Pancreas (tissue), 10 donors: ENCODE measurements around the gene CHST8. TPM values are rescaled to one million over a fixed set of nuclear protein-coding genes. Genes with fewer than 3 reads are reported as not detected.

Source experiments
- ATAC-seq, 4 donors: fragments of 200-7000 bp; cut with Tn5 transposase; one replicate each; pipeline versions ENCODE4 v1.8.0 to v1.9.1; 2020; ENCODE audit warnings: mild to moderate bottlenecking in 4 of 4, moderate library complexity in 4 of 4
- DNase-seq, 6 donors: peaks; one replicate each; pipeline ENCODE4 v3.0.0-alpha.2; 2020
- FAIRE-seq: peaks from 2 replicates; lab custom pipeline; 2012; peaks lifted over from hg19 to GRCh38; lab: Jason Lieb, UNC
- H3K27ac ChIP-seq, 4 donors: fragments of 200-600 bp; sonication (generic); 1 replicate in 3 of 4; 2 replicates in 1 of 4; pipeline versions ENCODE4 v1.5.0 to v1.8.0; 2020
- H3K27me3 ChIP-seq, 4 donors: fragments of 200-600 bp; one replicate each; pipeline ENCODE4 v1.8.0; 2021
- H3K36me3 ChIP-seq, 3 donors: fragments of 200-600 bp; sonication (generic) in 1 of 3; one replicate each; pipeline versions ENCODE4 v1.5.0 to v1.8.0; 2020 to 2021
- H3K4me1 ChIP-seq, 3 donors: fragments of 200-600 bp; one replicate each; pipeline ENCODE4 v1.8.0; 2021
- H3K4me3 ChIP-seq, 4 donors: fragments of 200-600 bp; sonication (generic) in 2 of 4; one replicate each; pipeline versions ENCODE4 v1.5.0 to v1.8.0; 2020 to 2021
- H3K9me3 ChIP-seq, 4 donors: fragments of 200-600 bp; one replicate each; pipeline ENCODE4 v1.8.0; 2021
- WGBS, 2 donors: extraction: QIAGEN DNeasy Blood & Tissue Kit; methylation state at CpG; one replicate each; pipeline ENCODE4 v1.1.7; 2013; 5-methylcytosine and 5-hydroxymethylcytosine counted together
- intact Hi-C, 3 donors: fragments of 100-400 bp; cut with DNase I; formaldehyde crosslinking; loops; one replicate each; pipeline versions ENCODE4 v1.11.1 to v1.14.2; 2022
- polyA plus RNA-seq, 2 donors: library from polyadenylated mRNA; stranded (reverse); fragments of 200-250 nt; gene quantifications; one replicate each; pipeline ENCODE4 v1.2.3, GENCODE V29; 2013
- total RNA-seq, 6 donors: library from RNA; stranded (reverse); fragmentation: NEBNext Ultra II Directional in 4 of 6; extraction: Animal tissue kit (Norgen Biotek cat#: 25700) in 4 of 6; gene quantifications; one replicate each; pipeline versions ENCODE4 v1.2.1 to v1.2.4, GENCODE V29; 2021 to 2023
- TF ChIP-seq, protein P1 (sequence below), 4 donors: fragments of 200-600 bp; sonication (generic) in 3 of 4; IDR thresholded peaks; one replicate each; pipeline versions ENCODE4 v1.5.0 to v1.8.0; 2021; ENCODE audit warnings: antibody characterized with exemption in 4 of 4
- donor health status: healthy with polysubstance abuse.
- donor health status: DM: no; HTN: no; CAD: no; lungs with moderate emphysema.
- donor health status: DM: no; HTN: no; CAD: no.
- donor health status: control.
- donor health status: control.
- donor health status: Bipolar disorder and iron deficiency.
- donor health status: DM: yes; HTN: yes; CAD: no.
- donor health status: DM: no; HTN: no; CAD: no.
- donor health status: DM: no; HTN: no; CAD: no.
- donor health status: DM: yes; HTN: yes; CAD: no.

The CHST8 gene
- total and polyA plus RNA-seq, 8 donors, result 0.41 to 3.6 (median 0.89) TPM

DNA sequence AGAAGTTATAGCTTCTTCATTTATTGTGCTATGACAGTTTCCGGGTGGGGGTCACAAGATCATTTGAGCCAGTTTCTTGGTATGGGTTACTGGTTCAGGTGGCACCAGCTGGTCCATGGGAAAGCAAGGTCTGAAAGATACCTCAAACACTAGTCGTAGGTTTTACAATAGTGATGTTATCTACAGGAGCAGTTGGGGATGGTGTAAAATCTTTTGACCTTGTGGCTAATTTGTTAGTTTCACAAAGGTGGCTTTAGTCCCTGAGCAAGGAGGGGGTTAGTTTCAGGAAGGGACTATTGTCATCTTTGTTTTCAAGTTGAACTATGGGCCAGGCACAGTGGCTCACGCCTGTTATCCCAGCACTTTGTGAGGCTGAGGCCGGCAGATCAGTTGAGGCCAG, 24.6 kb downstream of the CHST8 start:
- H3K9me3 ChIP-seq, result no peaks in the 10 kb centered on the region
- no peak overlapping the region for H3K27ac ChIP-seq
- no peaks in the 10 kb centered on the region for H3K27me3 ChIP-seq
- 69 to 79% methylated on average over 4 of the region's 4 CpGs for WGBS, 2 donors
- no peaks in the 10 kb centered on the region for H3K4me1 ChIP-seq
- TF ChIP-seq, protein P1, sequence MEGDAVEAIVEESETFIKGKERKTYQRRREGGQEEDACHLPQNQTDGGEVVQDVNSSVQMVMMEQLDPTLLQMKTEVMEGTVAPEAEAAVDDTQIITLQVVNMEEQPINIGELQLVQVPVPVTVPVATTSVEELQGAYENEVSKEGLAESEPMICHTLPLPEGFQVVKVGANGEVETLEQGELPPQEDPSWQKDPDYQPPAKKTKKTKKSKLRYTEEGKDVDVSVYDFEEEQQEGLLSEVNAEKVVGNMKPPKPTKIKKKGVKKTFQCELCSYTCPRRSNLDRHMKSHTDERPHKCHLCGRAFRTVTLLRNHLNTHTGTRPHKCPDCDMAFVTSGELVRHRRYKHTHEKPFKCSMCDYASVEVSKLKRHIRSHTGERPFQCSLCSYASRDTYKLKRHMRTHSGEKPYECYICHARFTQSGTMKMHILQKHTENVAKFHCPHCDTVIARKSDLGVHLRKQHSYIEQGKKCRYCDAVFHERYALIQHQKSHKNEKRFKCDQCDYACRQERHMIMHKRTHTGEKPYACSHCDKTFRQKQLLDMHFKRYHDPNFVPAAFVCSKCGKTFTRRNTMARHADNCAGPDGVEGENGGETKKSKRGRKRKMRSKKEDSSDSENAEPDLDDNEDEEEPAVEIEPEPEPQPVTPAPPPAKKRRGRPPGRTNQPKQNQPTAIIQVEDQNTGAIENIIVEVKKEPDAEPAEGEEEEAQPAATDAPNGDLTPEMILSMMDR (IDR thresholded peaks at IDR 0.05), result no peak
- ATAC-seq (no peak), DNase-seq (no peak), FAIRE-seq (no peak)
- intact Hi-C loops, result no loop called here
- H3K36me3 ChIP-seq, result no peaks in the 10 kb centered on the region
- no peak overlapping the region for H3K4me3 ChIP-seq

DNA sequence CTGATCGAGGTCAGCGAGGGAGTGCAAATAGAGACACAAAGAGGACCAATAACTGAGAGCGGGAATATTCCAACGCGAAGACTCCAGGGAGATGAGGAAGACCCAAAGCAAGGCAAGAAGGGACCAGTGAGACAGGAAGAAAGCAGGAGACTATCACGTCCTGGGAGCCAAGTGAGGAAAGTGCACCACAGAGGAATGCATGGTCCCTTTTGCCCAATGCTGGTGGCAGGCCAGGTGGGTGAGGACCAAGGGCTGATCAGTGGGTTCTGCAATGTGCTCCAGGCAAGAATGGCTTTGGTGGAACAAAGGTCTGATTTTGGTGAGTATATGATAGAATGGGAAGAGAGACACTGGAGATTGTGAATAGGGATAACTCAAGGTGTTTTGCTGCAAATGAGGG, 25.4 kb downstream of the CHST8 start:
- peak in 1 of 6 donors; percentile 20 for DNase-seq
- TF ChIP-seq, protein P1 (IDR thresholded peaks at IDR 0.05), result no peak
- H3K4me1 ChIP-seq, result no peaks in the 10 kb centered on the region
- no peaks in the 10 kb centered on the region for H3K9me3 ChIP-seq
- H3K36me3 ChIP-seq, result no peaks in the 10 kb centered on the region
- FAIRE-seq, result no peak
- no peak overlapping the region for H3K4me3 ChIP-seq
- H3K27ac ChIP-seq, result no peak overlapping the region
- no peak for ATAC-seq
- WGBS, 2 donors, result 66 to 78% methylated on average over 6 of the region's 6 CpGs
- H3K27me3 ChIP-seq, result no peaks in the 10 kb centered on the region
- intact Hi-C loops, result no loop called here

DNA sequence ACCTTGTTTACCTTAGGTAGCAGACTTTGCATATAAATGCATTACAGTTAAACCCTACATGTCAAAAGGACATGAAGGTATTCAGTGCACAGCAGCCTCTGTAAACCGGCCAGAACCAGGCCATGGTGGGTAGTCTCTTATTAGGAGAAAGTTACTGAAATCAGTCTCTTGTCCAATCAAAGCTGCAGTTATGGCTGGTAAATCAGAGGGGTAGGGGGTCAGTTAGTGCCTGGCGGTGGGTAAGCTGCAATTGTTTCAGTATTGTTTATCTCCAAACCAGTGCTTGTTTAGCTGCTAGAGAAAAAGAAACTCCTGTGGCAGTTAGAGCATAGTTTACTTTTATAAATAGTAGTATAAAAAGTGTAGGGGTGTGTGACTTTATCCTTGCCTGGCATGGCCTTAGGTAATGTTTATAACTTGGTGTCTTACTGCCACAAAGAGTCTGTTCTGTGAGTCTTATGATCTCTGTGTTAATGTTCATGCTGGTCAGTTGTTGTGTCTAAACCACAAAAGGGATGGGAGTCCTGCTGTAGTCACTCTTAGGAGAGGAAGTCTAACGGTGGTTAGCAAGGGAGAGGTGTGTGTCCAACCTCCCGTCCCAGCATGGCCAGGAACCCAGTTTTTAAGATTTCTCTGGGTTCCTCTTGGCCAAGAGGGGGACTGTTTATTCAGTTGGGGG, 28.0 kb downstream of the CHST8 start:
- Histone ChIP-seq H3K36me3 (no peaks in the 10 kb centered on the region), H3K27ac (no peak overlapping the region), H3K9me3 (no peaks in the 10 kb centered on the region), H3K27me3 (peaks cover 0 to 4% (median 0%) of the 10 kb centered on the region in 4 donors), H3K4me3 (no peak overlapping the region), H3K4me1 (no peaks in the 10 kb centered on the region)
- DNase-seq, result peak in 1 of 6 donors; percentile 1
- TF ChIP-seq, protein P1 (IDR thresholded peaks at IDR 0.05), result no peak
- WGBS, 2 donors, result 40 to 47% methylated on average over 4 of the region's 4 CpGs
- FAIRE-seq, result no peak
- intact Hi-C loops, result no loop called here
- no peak for ATAC-seq

DNA sequence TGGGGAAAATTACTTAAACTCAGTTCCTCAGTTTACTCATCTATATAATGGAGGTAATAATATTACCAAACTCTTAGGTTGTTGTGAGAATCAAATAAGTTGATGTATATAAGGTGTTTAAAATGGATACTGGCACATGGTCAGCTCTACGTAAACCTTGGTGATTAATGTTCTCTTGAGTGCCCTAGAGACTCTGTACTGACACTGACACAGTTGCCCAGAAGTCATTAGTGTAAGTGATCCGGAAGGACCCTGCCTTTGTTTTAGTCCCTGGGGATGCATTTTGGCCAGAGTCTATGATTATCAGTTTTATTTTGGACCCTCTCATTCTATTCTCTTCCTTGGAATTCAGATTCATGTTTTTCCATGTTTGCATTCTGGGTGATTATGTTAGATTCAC, 31.9 kb downstream of the CHST8 start:
- Histone ChIP-seq H3K36me3 (no peaks in the 10 kb centered on the region), H3K4me1 (no peaks in the 10 kb centered on the region), H3K4me3 (no peak overlapping the region), H3K9me3 (no peaks in the 10 kb centered on the region), H3K27ac (no peak overlapping the region), H3K27me3 (peaks cover 0 to 10% (median 0%) of the 10 kb centered on the region in 4 donors)
- DNase-seq (no peak), ATAC-seq (no peak), FAIRE-seq (no peak)
- intact Hi-C loops, result no loop called here
- WGBS, 2 donors, result 64 to 74% methylated on average over 2 of the region's 2 CpGs
- TF ChIP-seq, protein P1 (IDR thresholded peaks at IDR 0.05), result no peak

DNA sequence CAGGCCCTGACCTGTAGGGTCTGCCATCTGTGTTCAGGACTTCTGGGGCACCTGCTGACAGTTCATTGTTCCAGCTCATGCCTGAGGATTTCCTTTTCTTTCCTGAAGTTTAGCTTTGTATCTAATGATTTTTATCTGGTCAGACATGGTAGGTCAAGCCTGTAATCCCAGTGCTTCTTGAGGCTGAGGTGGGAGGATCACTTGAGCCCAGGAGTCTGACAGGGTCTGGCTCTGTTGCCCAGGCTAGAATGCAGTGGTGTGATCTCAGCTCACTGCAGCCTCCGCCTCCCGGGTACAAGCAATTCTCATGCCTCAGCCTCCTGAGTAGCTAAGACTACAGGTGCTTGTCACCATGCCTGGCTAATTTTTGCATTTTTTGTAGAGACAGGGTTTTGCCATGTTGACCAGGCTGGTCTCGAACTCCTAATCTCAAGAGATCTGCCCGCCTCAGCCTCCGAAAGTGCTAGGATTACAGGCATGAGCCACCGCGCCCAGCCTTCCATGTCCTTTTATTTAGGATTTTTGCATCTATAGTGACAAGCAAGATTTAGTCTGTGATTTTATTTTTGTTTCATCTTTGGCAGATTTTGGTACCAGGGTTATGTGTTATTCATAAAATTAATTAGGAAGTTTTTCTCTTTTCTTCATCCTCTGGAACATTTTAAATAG, 33.2 kb downstream of the CHST8 start:
- H3K4me1 ChIP-seq, result no peaks in the 10 kb centered on the region
- H3K27ac ChIP-seq, result no peak overlapping the region
- H3K27me3 ChIP-seq, result peaks cover 0 to 10% (median 0%) of the 10 kb centered on the region in 4 donors
- no peak overlapping the region for H3K4me3 ChIP-seq
- intact Hi-C loops, result no loop called here
- ATAC-seq (no peak), DNase-seq (peak in 1 of 6 donors; percentile 21), FAIRE-seq (no peak)
- whole genome bisulfite sequencing, 2 donors, result 65 to 83% methylated on average over 7 of the region's 7 CpGs
- H3K36me3 ChIP-seq, result no peaks in the 10 kb centered on the region
- TF ChIP-seq, protein P1 (IDR thresholded peaks at IDR 0.05), result no peak
- no peaks in the 10 kb centered on the region for H3K9me3 ChIP-seq
